HG02970 (cell line): ENCODE measurements around the gene MFSD11.
"Not testable (repeated sequence)": the region's sequence is repeated elsewhere in the genome, so short reads cannot be mapped to it uniquely, and the experiment has no call there.

Experiments
- ATAC-seq: cut with Tn5 transposase; IDR thresholded peaks from one replicate; pipeline ENCODE4 v1.9.1; 2021; ENCODE audit warnings: mild to moderate bottlenecking, moderate library complexity, moderate number of reproducible peaks; ENCODE audit not compliant: unreplicated experiment, low FRiP score

MFSD11 gene

GRCh38 chr17:76791053-76791980 lies 53.4 kb downstream of the MFSD11 start:
- no peak for ATAC-seq

GRCh38 chr17:76792348-76792747 lies 54.4 kb downstream of the MFSD11 start:
- no peak for ATAC-seq

GRCh38 chr17:76793775-76794174 lies 55.9 kb downstream of the MFSD11 start:
- no peak for ATAC-seq

DNA sequence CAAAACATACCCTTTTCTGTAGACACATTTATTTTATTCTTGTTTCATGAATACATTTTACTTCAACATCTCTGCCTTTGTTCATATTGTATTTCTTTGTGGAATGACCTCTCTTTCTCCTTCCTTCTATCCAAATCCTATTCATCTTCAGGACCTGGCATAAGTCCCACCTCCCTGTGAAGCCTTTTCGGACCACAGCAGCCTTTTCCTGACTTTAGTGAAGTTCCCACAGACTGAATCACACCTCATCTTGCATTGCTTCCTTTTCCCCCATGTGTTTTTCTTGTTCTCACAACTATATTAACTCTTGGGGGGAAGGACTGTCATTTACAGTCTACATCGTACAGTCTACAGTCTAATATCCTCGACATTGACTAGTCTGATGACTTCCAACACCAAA lies 58.2 kb downstream of the MFSD11 start:
- no peak for ATAC-seq

DNA sequence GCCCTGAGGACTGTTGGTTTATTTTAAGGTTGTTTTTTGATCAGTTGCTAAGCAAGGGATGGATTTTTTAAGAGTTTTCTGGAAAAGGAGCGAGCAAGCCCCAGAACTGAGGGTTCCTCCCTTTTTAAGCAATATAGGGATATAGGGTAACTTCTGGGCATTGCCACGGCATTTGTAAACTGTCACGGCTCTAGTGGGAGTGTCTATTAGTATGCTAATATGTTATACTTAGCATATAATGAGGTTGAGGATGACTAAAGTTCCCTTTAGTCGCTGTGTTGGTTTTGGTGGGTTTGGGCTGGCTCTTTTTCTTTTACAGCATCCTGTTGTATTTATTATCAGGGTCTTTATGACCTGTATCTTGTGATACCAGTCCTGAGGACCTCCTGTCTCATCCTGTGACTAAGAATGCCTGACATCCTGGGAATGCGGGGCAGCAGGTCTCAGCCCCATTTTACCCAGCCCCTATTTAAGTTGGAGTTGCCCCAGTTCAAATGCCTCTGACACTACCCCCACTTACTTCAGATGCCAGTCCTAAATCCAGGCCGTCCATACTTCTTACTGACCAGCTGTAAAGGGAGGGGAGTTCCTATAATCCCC lies 59.4 kb downstream of the MFSD11 start:
- ATAC-seq = no peak

- no peak for ATAC-seq
These were observed 63.8 kb downstream of the MFSD11 start for GRCh38 chr17:76801706-76802105.

- no peak for ATAC-seq
These were observed 67.4 kb downstream of the MFSD11 start for GRCh38 chr17:76805319-76805718.

- not testable (repeated sequence) for ATAC-seq
These were observed 68.2 kb downstream of the MFSD11 start for GRCh38 chr17:76806151-76806550.

DNA sequence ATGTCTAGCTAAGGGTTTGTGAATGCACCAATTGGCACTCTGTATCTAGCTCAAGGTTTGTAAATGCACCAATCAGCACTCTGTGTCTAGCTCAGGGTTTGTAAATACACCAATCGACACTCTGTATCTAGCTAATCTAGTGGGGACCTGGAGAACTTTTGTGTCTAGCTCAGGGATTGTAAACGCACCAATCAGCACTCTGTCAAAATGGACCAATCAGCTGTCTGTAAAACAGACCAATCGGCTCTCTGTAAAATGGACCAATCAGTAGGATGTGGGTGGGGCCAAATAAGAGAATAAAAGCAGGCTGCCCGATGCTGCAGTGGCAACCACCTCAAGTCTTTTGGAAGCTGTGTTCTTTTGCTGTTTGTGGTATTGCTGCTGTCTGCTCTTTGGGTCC lies 68.8 kb downstream of the MFSD11 start:
- ATAC-seq = not testable (repeated sequence)

DNA sequence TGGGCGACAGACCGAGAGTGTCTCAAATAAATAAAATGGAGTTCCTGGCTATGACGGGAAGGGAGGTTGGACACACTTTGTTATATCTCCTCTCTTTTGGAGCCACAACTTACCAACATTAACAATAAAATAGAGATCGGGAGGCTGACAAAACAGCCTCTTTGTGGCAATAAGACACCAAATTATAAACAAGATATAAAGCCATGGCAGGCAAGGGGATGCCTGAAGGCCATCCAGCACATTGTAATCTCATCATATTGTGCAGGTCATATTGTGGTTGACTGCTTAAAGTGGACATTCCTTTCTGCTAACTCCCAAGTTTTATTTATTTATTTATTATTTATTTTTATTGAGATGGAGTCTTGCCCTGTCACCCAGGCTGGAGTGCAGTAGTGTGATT lies 70.4 kb downstream of the MFSD11 start:
- no peak for ATAC-seq

DNA sequence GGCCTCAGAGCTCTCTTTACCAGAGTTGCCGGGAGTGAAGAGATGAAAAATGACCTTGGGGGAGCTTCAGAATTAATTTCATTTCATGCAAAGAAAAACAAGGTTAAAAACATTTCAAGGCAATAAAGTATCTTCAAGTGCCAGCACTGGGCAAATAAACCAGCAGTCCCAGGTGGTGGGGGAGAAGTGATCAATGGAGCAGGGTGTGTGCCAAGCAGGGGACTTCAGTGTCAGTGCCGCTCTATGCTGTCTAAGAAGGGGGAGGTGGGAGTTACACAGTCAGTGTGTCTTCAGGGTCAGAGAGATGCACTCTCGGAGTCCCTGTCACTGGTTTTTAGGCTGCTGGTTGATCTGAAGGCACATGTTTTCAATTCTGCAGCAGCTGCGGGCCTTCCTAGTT lies 73.0 kb downstream of the MFSD11 start:
- no peak for ATAC-seq

GRCh38 chr17:76811834-76812233 lies 73.9 kb downstream of the MFSD11 start:
- no peak for ATAC-seq

- ATAC-seq = no peak
These were observed 74.3 kb downstream of the MFSD11 start for GRCh38 chr17:76812263-76812662.

DNA sequence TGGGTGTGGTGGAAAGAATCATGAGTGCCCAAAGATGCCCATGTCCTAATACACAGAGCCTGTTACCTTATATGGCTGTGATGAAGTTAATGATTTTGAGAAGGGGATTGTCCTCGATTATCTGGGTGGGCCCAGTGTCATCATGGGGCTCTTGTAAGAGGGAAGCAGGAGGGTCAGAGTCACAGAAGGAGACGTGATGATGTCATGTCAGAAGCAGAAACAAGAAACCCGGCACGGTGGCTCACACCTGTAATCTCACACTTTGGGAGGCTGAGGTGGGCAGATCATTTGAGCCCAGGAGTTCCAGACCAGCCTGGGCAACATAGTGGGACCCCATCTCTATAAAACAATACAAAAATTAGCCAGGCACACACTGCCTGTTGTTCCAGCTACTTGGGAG lies 75.0 kb downstream of the MFSD11 start:
- ATAC-seq = no peak

DNA sequence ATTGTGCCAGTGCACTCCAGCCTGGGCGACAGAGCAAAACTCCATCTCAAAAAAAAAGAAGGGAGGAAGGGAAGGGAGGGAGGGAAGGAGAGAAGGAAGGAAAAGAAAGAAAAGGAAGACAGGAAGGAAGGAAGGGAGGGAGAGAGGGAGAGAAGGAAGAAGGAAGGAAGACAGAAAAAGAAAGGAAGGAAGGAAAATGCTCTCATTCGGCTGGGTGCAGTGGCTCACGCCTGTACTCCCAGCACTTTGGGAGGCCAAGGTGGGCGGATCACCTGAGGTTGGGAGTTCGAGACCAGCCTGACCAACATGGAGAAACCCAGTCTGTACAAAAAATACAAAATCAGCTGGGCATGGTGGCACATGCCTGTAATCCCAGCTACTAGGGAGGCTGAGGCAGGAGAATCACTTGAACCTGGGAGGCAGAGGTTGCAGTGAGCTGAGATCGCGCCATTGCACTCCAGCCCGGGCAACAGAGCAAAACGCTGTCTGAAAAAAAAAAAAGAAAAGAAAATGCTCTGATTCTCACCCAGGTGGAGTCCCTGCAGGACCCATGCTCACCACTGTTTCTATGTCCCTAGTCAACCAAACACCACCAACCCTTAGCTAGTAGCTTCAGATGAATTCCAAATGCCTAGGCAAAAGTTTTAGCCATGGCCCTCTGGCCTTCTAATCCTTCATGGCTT lies 78.1 kb downstream of the MFSD11 start:
- ATAC-seq = not testable (repeated sequence)

- no peak for ATAC-seq
These were observed 78.7 kb downstream of the MFSD11 start for GRCh38 chr17:76816590-76817135.

DNA sequence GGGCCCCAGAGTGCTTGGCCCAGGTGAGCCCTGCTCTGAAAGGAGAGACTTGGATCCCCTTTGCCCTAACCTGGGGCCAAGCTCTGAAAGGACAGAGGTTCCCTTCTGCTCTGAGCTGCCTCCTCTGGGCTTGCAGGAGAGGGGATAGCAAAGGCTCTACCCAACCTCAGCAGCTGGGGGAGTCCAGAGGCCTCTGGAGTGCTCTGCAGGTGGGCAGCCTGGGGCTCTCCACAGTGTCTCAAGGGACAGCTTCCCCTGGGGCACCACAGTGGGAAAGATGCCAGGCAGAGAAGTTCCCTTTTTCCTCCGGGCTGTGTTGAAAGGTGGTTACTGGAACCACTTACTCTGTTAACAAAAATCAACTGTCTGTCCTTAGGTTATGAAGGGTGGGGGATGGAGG lies 82.1 kb downstream of the MFSD11 start:
- no peak for ATAC-seq

GRCh38 chr17:76820561-76820960 lies 82.6 kb downstream of the MFSD11 start:
- ATAC-seq = no peak

- ATAC-seq = no peak
These were observed 84.4 kb downstream of the MFSD11 start for GRCh38 chr17:76822184-76822778.

GRCh38 chr17:76824093-76824492 lies 86.2 kb downstream of the MFSD11 start:
- ATAC-seq = no peak
